Keratinocyte (primary cell): ENCODE measurements around the gene LYPLA2.

Source experiments
- EZH2 ChIP-seq: IDR thresholded peaks from one replicate; pipeline ENCODE4 v1.6.1; 2012; ENCODE audit warnings: inconsistent platforms, mild to moderate bottlenecking, low read length, moderate library complexity
- TF ChIP-seq, protein P1 (sequence below), 3 experiments: IDR thresholded peaks in 1 of 3; conservative IDR thresholded peaks in 1 of 3; optimal IDR thresholded peaks in 1 of 3; 2 replicates in 2 of 3; 3 replicates in 1 of 3; pipeline versions ENCODE3 to v1.5.1; 2011; ENCODE audit warnings: low read length in 3 of 3, mild to moderate bottlenecking in 3 of 3, moderate library complexity in 2 of 3, control low read depth in 1 of 3, inconsistent platforms in 1 of 3; ENCODE audit not compliant: insufficient read depth in 2 of 3; ENCODE audit errors: extremely low read depth in 1 of 3

- TF ChIP-seq, protein P1, sequence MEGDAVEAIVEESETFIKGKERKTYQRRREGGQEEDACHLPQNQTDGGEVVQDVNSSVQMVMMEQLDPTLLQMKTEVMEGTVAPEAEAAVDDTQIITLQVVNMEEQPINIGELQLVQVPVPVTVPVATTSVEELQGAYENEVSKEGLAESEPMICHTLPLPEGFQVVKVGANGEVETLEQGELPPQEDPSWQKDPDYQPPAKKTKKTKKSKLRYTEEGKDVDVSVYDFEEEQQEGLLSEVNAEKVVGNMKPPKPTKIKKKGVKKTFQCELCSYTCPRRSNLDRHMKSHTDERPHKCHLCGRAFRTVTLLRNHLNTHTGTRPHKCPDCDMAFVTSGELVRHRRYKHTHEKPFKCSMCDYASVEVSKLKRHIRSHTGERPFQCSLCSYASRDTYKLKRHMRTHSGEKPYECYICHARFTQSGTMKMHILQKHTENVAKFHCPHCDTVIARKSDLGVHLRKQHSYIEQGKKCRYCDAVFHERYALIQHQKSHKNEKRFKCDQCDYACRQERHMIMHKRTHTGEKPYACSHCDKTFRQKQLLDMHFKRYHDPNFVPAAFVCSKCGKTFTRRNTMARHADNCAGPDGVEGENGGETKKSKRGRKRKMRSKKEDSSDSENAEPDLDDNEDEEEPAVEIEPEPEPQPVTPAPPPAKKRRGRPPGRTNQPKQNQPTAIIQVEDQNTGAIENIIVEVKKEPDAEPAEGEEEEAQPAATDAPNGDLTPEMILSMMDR (optimal IDR thresholded peaks at IDR 0.05 in 1 of 3, IDR thresholded peaks at IDR 0.05 in 1 of 3, conservative IDR thresholded peaks at IDR 0.05 in 1 of 3; ENCODE audit: extremely low read depth in 1 of 3, insufficient read depth in 2 of 3, low read length in 3 of 3), result no peak
- TF ChIP-seq EZH2, result no peak
Observed at GRCh38 chr1:23793018-23793781, 2.3 kb downstream of the LYPLA2 start.
